ENCODE data around the gene CNTNAP2. TPM values are rescaled to one million over a fixed set of nuclear protein-coding genes. Genes with fewer than 3 reads are reported as not detected.
A peak's percentile ranks its signal among the peaks of the same experiment; 100 is the strongest.

CNTNAP2 gene
- total RNA-seq, 6 experiments from 2014 or later = 0.07 to 0.13 (median 0.12) TPM; not detected in 3

DNA sequence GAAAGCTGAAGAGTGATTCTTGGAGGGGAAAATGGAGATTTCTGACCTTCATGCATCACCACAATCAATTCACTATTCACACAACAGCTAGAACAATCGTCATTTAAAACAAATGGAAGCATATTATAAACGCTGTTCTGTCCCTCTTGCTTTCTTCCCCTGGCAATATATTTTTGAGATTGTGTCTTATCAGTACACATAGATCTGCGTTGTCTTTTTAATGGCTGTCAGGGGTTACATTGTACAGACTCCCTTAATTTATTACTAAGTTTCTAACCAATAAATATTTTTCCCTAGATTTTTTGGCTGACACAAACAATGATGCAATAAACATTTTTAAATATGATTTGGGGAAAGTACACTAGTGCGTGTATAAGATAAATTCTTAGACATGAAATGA, 1358.3 kb downstream of the CNTNAP2 start:
- peaks cover 8% of the 10 kb centered on the region; the same call in 1 of the 2 replicates for H3K4me1 Mint-ChIP-seq (ENCODE audit: low read depth)
- no peaks in the 10 kb centered on the region for H3K36me3 Mint-ChIP-seq (ENCODE audit: low read depth)
- H3K27ac Mint-ChIP-seq = no peak overlapping the region
- TF ChIP-seq, protein P1, sequence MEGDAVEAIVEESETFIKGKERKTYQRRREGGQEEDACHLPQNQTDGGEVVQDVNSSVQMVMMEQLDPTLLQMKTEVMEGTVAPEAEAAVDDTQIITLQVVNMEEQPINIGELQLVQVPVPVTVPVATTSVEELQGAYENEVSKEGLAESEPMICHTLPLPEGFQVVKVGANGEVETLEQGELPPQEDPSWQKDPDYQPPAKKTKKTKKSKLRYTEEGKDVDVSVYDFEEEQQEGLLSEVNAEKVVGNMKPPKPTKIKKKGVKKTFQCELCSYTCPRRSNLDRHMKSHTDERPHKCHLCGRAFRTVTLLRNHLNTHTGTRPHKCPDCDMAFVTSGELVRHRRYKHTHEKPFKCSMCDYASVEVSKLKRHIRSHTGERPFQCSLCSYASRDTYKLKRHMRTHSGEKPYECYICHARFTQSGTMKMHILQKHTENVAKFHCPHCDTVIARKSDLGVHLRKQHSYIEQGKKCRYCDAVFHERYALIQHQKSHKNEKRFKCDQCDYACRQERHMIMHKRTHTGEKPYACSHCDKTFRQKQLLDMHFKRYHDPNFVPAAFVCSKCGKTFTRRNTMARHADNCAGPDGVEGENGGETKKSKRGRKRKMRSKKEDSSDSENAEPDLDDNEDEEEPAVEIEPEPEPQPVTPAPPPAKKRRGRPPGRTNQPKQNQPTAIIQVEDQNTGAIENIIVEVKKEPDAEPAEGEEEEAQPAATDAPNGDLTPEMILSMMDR (IDR thresholded peaks at IDR 0.05) = no peak
- no peaks in the 10 kb centered on the region for H3K27me3 Mint-ChIP-seq (ENCODE audit: insufficient read depth)
- no peak overlapping the region for H3K4me3 Mint-ChIP-seq
- H3K9me3 Mint-ChIP-seq = peaks cover 23% of the 10 kb centered on the region
- no peak for DNase-seq

DNA sequence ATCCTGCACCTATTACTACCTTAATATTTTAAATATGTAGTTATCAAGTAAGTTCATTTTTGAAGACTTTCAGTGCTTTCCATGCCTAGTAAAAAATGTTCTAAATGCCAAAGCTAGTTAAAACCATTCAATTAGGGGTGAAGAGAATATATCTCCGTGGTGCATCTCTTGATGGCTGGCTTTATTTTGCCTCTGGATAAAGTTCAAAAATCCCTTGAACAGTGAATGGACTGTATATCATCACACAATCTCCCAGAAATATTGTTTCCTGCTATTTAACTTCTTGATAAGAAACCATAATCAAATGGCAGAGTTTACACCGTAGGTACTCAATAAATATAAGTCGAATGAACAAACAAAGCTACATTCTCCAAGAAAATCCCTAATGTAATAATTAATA, 1360.9 kb downstream of the CNTNAP2 start:
- Mint-ChIP-seq H3K27me3 (ENCODE audit: insufficient read depth) (no peaks in the 10 kb centered on the region; the same call in 1 of the 2 replicates), H3K36me3 (ENCODE audit: low read depth) (no peaks in the 10 kb centered on the region), H3K27ac (no peak overlapping the region), H3K9me3 (peaks cover 19% of the 10 kb centered on the region), H3K4me1 (ENCODE audit: low read depth) (peaks cover 16% of the 10 kb centered on the region; the same call in 1 of the 2 replicates), H3K4me3 (no peak overlapping the region)
- DNase-seq = no peak
- TF ChIP-seq, protein P1 (IDR thresholded peaks at IDR 0.05) = no peak

DNA sequence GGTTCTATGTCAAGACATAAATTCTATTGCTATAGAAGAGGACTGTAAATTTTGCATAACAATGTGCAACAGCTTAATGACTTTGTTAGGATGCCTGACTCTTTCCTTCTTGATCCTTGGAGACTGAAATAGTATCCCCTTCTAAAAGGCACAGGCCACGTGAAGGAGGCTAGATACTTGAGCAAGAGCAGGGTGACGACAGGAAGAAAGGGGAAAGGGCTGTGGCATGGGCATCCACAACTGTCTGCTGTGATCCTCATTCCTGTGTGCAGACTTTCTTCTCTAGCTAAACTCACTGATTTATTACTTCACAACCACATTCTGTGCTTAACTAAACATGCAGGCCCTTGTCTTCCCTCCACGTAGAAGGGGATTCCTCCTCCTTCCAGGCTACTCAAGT, 1362.2 kb downstream of the CNTNAP2 start:
- Mint-ChIP-seq H3K9me3 (peaks cover 20% of the 10 kb centered on the region), H3K4me3 (no peak overlapping the region), H3K4me1 (ENCODE audit: low read depth) (peaks cover 22% of the 10 kb centered on the region; the same call in 1 of the 2 replicates), H3K27ac (peak overlapping the region; percentile 49; the same call in 1 of the 2 replicates), H3K27me3 (ENCODE audit: insufficient read depth) (no peaks in the 10 kb centered on the region; the same call in 1 of the 2 replicates), H3K36me3 (ENCODE audit: low read depth) (no peaks in the 10 kb centered on the region)
- TF ChIP-seq, protein P1 (IDR thresholded peaks at IDR 0.05) = no peak
- no peak for DNase-seq

DNA sequence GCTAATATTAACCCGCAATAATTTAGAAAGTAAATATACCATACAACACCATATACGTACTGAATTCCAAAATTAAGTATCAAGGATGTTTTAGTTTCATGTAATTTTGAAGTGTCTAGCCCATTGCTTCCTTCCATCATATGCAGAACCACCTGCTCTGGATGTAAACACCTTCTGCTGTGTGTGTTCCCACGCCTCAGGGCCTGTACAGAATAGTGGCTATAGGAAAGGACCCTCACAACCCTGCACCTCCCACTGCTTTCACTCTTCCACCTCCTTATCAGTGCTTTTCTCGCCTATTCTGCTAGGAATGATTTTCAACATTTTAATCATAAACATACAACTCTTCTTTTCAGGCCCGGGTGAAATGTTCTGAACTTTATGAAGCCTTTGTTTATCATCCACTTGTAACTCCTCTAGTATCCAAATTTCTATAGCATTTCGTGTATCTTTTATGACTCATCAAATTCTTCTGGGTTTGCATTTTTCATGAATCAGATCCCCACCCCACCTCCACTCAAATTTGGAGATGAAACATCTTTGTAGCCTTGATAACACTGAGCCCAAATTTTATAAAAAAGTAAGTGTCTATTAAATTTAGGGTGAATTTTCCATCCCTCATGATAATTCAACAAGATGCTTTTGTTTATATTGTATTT, 1367.2 kb downstream of the CNTNAP2 start:
- peaks cover 24% of the 10 kb centered on the region for H3K9me3 Mint-ChIP-seq
- no peaks in the 10 kb centered on the region; the same call in 1 of the 2 replicates for H3K27me3 Mint-ChIP-seq (ENCODE audit: insufficient read depth)
- DNase-seq = no peak
- TF ChIP-seq, protein P1 (IDR thresholded peaks at IDR 0.05) = no peak
- peaks cover 43% of the 10 kb centered on the region; the same call in 1 of the 2 replicates for H3K4me1 Mint-ChIP-seq (ENCODE audit: low read depth)
- H3K27ac Mint-ChIP-seq = peak overlapping the region; percentile 20; the same call in 1 of the 2 replicates
- peak overlapping the region; percentile 8; the same call in 1 of the 2 replicates for H3K4me3 Mint-ChIP-seq
- no peaks in the 10 kb centered on the region for H3K36me3 Mint-ChIP-seq (ENCODE audit: low read depth)

GRCh38 chr7:147485660-147486210, 1369.1 kb downstream of the CNTNAP2 start:
- no peak for DNase-seq
- no peak overlapping the region for H3K4me3 Mint-ChIP-seq
- peak overlapping the region; percentile 19; the same call in 1 of the 2 replicates for H3K27ac Mint-ChIP-seq
- H3K36me3 Mint-ChIP-seq (ENCODE audit: low read depth) = no peaks in the 10 kb centered on the region; the same call in 1 of the 2 replicates
- peaks cover 38% of the 10 kb centered on the region; the same call in 1 of the 2 replicates for H3K4me1 Mint-ChIP-seq (ENCODE audit: low read depth)
- TF ChIP-seq, protein P1 (IDR thresholded peaks at IDR 0.05) = no peak
- peaks cover 17% of the 10 kb centered on the region for H3K9me3 Mint-ChIP-seq
- no peaks in the 10 kb centered on the region for H3K27me3 Mint-ChIP-seq (ENCODE audit: insufficient read depth)

All from HFFc6 (cell line).